Glutamatergic neuron (in vitro differentiated cells): Measurements from ENCODE around the gene OR9A2. TPM values are rescaled to one million over a fixed set of nuclear protein-coding genes. Genes with fewer than 3 reads are reported as not detected.

ENCODE experiments used
- DNase-seq: peaks from one replicate; pipeline ENCODE4 v3.0.0; 2022
- H3K27ac Mint-ChIP-seq: one replicate; pipeline ENCODE4 v1.8.0; 2020; ENCODE audit warnings: mild to moderate bottlenecking, mixed read lengths, inconsistent platforms; ENCODE audit not compliant: unreplicated experiment
- H3K27me3 Mint-ChIP-seq: one replicate; pipeline ENCODE4 v1.8.0; 2020; ENCODE audit warnings: mild to moderate bottlenecking, moderate library complexity, mixed read lengths, inconsistent platforms; ENCODE audit not compliant: unreplicated experiment
- H3K36me3 Mint-ChIP-seq: one replicate; pipeline ENCODE4 v1.8.0; 2020; ENCODE audit warnings: mild to moderate bottlenecking, mixed read lengths, inconsistent platforms; ENCODE audit not compliant: unreplicated experiment
- H3K4me1 Mint-ChIP-seq: one replicate; pipeline ENCODE4 v1.8.0; 2020; ENCODE audit warnings: mild to moderate bottlenecking, low read depth, mixed read lengths, inconsistent platforms; ENCODE audit not compliant: unreplicated experiment
- H3K4me3 Mint-ChIP-seq: one replicate; pipeline ENCODE4 v1.8.0; 2020; ENCODE audit warnings: mild to moderate bottlenecking, mixed read lengths, inconsistent platforms; ENCODE audit not compliant: unreplicated experiment
- H3K9me3 Mint-ChIP-seq: one replicate; pipeline ENCODE4 v1.8.0; 2020; ENCODE audit warnings: mild to moderate bottlenecking, moderate library complexity, mixed read lengths, inconsistent platforms; ENCODE audit not compliant: unreplicated experiment
- CTCF ChIP-seq: fragments of 200-600 bp; sonication (generic); IDR thresholded peaks from one replicate; pipeline ENCODE4 v1.5.0; 2021; ENCODE audit not compliant: partially characterized antibody, unreplicated experiment
- total RNA-seq: library from RNA; stranded (reverse); fragmentation: NEBNext Ultra II Directional; extraction: Animal tissue kit (Norgen Biotek cat#: 25700); gene quantifications from one replicate; pipeline ENCODE4 v1.2.1, GENCODE V29; 2021; ENCODE audit not compliant: unreplicated experiment

Gene OR9A2
- total RNA-seq, 1 donor from 2014 or later = not detected

- DNase-seq = no peak
- no peak overlapping the region for H3K4me3 Mint-ChIP-seq
- no peaks in the 10 kb centered on the region for H3K4me1 Mint-ChIP-seq
- H3K9me3 Mint-ChIP-seq = no peaks in the 10 kb centered on the region
- H3K36me3 Mint-ChIP-seq = no peaks in the 10 kb centered on the region
- no peak overlapping the region for H3K27ac Mint-ChIP-seq
- no peaks in the 10 kb centered on the region for H3K27me3 Mint-ChIP-seq
- no peak for TF ChIP-seq CTCF
Measured at GRCh38 chr7:143015926-143016490, 10.9 kb downstream of the OR9A2 start.

GRCh38 chr7:143015084-143015483, 11.8 kb downstream of the OR9A2 start:
- no peak for TF ChIP-seq CTCF
- DNase-seq = no peak
- Mint-ChIP-seq H3K4me1 (no peaks in the 10 kb centered on the region), H3K27me3 (no peaks in the 10 kb centered on the region), H3K4me3 (no peak overlapping the region), H3K36me3 (no peaks in the 10 kb centered on the region), H3K9me3 (no peaks in the 10 kb centered on the region), H3K27ac (no peak overlapping the region)

GRCh38 chr7:143013893-143014292, 13.0 kb downstream of the OR9A2 start:
- H3K4me1 Mint-ChIP-seq = no peaks in the 10 kb centered on the region

GRCh38 chr7:143013473-143013872, 13.5 kb downstream of the OR9A2 start:
- TF ChIP-seq CTCF = no peak
- Mint-ChIP-seq H3K27ac (no peak overlapping the region), H3K4me3 (no peak overlapping the region), H3K9me3 (no peaks in the 10 kb centered on the region), H3K36me3 (no peaks in the 10 kb centered on the region), H3K27me3 (no peaks in the 10 kb centered on the region), H3K4me1 (no peaks in the 10 kb centered on the region)
- no peak for DNase-seq

More at GRCh38 chr7:143013893-143014292, 13.0 kb downstream of the OR9A2 start:
- H3K36me3 Mint-ChIP-seq = no peaks in the 10 kb centered on the region
- H3K27ac Mint-ChIP-seq = no peak overlapping the region
- no peak for DNase-seq
- H3K9me3 Mint-ChIP-seq = no peaks in the 10 kb centered on the region
- H3K4me3 Mint-ChIP-seq = no peak overlapping the region
- no peaks in the 10 kb centered on the region for H3K27me3 Mint-ChIP-seq
- no peak for TF ChIP-seq CTCF

GRCh38 chr7:143012409-143012808, 14.5 kb downstream of the OR9A2 start:
- H3K27me3 Mint-ChIP-seq = no peaks in the 10 kb centered on the region
- H3K36me3 Mint-ChIP-seq = no peaks in the 10 kb centered on the region
- no peaks in the 10 kb centered on the region for H3K9me3 Mint-ChIP-seq
- DNase-seq = no peak
- H3K4me3 Mint-ChIP-seq = no peak overlapping the region
- no peaks in the 10 kb centered on the region for H3K4me1 Mint-ChIP-seq
- no peak for TF ChIP-seq CTCF
- H3K27ac Mint-ChIP-seq = no peak overlapping the region
